Endothelial cell of hepatic sinusoid (primary cell): ENCODE measurements around the gene C2orf68.
"Not testable (repeated sequence)": the region's sequence is repeated elsewhere in the genome, so short reads cannot be mapped to it uniquely, and the experiment has no call there.

Experiments
- in situ Hi-C: cut with HindIII; loops from 2 replicates; pipeline ENCODE4 v1.10.0; 2017; ENCODE audit warnings: low sequenced_read_pairs

C2orf68 gene

GRCh38 chr2:85583667-85584353 lies 28.1 kb downstream of the C2orf68 start:
- in situ Hi-C loops: no loop called here

GRCh38 chr2:85582492-85582891 lies 29.4 kb downstream of the C2orf68 start:
- in situ Hi-C loops: no loop called here

DNA sequence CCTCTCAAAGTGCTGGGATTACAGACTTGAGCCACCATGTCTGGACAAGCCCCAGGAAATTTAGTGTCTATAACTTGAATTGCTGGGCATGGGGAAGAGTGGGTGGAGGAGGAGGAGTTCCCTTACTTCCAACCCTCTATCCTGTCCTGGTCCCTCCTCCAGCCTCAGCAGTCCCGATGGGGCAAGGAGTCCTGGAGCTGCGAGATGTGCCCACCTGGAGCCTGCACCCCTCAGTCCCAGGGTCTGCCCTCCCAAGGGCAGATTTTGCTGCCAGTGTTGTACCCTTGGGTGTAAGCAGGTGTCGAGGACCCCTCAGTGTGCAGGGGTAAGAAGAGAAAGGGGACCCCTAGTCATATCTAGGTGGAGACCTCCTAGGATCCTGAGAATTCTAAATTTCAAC lies 31.7 kb downstream of the C2orf68 start:
- in situ Hi-C loops: no loop called here

GRCh38 chr2:85579266-85579935 lies 32.5 kb downstream of the C2orf68 start:
- in situ Hi-C loops: no loop called here

- in situ Hi-C loops: no loop called here
Observed at GRCh38 chr2:85578243-85579180, 33.4 kb downstream of the C2orf68 start.

DNA sequence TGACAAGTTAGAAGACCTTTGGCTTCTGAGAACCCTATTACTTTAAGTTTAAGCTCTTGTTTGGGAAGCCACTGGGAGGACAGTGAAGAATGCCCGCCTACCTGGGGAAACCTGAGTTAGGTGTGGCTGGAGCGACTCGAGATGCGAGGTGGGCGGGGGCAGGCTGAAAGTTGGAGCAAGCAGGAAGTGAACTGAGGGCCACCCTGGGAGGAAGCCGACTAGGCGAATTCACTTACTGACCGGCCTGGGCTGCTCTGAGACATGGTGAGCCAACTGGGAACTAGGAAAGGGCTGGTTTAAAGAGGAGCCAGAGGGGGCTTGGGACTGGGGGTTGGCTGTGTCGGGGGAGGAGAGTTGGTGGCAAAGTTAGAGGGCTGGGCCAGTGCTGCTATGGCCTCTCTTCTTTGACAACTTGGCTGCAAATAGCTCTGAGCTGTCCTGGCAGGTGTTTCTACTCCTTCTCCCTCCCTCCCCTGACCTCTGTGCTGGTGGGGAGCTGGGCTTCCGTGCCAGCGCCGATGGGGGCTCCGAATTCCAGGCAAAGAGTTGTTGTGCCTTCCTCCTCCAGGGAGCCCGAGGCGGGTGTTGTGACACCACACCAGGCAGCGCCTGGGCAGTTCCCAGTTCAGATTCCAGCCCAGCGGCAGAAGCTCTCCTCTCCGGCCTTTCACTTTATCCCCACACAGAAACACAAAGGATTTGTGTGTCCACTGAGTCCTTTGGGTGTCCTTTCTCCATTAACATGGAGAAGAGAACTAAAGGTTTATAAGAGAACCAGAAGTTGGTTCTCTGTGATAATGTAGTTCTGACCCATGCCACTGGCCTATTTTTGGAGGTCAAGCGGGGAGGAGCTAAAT lies 34.3 kb downstream of the C2orf68 start, which contains the start of gene VAMP8:
VAMP8 (plus strand) TSS at position 201 of the 857 bp plus-strand sequence; CDS start at position 262, 61 bp downstream.
- in situ Hi-C loops: no loop called here

DNA sequence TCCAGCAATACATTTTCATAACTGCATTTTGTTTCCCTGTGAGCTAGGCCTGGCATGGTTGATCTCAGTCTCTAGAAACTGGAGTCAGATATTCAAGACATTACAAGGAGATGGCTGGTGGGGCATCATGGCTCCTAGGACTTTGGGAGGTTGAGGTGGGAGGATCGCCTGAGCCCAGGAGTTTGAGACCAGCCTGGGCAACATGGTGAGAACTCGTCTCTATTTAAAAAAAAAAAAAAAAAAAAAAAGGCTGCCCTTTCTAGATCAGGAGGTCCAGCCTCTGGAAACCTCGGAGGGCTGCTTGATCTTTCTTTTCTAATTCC lies 34.8 kb downstream of the C2orf68 start:
- in situ Hi-C loops: no loop called here

- in situ Hi-C loops: no loop called here
Observed at GRCh38 chr2:85575739-85576138, 36.1 kb downstream of the C2orf68 start.

DNA sequence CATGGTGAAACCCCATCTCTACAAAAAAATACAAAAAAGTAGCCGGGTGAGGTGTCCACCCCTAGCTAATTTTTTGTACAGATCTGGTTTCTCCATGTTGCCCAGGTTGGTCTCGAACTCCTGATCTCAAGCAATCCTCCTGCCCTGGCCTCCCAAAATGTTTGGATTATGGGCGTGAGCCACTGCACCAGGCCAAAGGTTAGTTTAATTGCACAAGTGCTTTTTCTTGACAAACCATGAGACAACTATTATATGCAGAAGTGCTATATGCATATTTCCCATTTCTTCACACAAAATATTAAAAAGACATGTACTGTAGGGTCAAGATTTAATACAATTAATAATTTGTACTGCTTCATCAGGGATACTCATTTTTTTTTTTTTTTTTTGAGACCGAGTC lies 45.6 kb downstream of the C2orf68 start:
- in situ Hi-C loops: no loop called here

DNA sequence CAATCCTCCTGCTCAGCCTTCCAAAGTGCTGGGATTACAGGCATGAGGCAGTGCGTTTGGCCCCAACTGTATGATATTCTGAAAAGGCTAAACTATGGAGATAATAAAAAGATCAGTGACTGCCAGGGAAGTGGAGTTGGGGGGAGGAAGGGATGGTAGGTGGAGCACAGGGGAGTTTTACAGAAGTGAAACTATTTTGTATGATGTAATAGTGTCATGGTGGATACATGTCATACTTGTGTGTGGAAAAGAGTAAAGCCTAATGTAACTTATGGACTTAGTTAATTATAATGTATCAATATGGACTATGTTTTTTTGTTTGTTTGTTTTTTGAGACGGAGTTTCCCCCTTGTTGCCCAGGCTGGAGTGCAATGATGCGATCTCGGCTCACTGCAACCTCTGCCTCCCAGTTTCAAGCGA lies 47.7 kb downstream of the C2orf68 start:
- in situ Hi-C loops: no loop called here

DNA sequence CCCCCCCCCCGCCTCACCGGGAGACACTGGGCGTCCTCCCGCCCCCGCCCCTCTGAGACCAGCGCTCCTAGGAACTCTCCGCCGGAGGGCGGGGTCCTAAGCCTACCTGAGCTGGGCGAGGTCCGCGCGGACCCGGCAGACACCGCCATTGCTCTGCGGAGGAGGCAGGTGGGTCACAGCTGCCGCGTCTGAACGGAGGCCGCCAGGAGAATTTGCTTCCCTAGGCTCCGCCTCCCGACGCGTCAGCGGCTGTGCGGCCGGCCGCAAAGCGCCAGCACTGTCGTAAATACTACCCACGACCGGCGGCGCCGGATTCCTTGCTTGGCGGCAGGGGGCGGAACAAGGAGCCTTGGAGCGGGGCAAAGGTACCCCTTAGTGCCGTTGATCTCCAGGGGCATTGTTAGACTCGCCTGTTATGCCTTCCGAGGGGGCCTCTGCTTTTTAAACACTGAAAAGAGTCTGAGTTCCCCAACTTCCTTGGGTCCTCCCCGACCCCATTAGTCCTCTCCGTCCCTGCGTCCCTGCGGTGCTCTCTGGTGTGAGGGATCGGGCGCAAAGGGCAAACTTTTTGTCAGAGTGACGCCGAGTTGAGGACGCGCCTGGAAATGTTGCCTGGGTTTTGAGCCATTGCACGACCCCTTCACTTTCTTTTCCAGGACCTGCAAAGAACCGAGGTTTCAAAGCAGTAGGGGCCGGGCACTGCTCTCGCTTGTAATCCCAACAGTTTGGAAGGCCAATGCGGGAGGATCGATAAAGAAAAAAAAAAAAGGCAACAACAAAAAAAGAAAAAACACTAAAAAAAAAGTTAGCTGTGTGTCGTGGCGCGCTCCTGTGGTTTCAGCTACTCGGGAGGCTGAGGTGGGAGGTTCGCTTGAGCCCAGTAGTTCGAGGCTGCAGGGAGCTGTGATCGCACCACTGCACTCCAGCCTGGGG lies 50.3 kb downstream of the C2orf68 start, which contains the start of gene GGCX:
GGCX (minus strand) TSS at position 214 of the 933 bp plus-strand sequence; CDS start at position 149, 65 bp downstream.
- in situ Hi-C loops: no loop called here

- in situ Hi-C loops: no loop called here
Observed at GRCh38 chr2:85560812-85561279, 51.0 kb downstream of the C2orf68 start.

DNA sequence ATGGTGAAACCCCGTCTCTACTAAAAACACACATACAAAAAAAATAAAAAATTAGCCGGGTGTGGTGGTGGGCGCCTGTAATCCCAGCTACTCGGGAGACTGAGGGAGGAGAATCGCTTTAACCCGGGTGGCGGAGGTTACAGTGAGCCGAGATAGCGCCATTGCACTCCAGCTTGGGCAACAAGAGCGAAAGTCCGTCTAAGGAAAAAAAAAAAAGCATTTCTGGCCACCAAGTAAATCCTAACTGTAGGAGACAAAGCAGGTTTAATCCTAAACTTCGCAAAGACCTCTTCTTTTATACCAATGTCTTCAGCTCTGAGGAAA lies 51.5 kb downstream of the C2orf68 start:
- in situ Hi-C loops: not testable (repeated sequence)

- in situ Hi-C loops: no loop called here
Observed at GRCh38 chr2:85558160-85558559, 53.7 kb downstream of the C2orf68 start.

GRCh38 chr2:85557130-85557529 lies 54.7 kb downstream of the C2orf68 start:
- in situ Hi-C loops: no loop called here
